Hepatocyte (in vitro differentiated cells): Measurements from ENCODE around the gene IL20RB.

ENCODE experiments used
- CTCF ChIP-seq: fragments of 200-600 bp; sonication (generic); IDR thresholded peaks from 2 replicates; pipeline ENCODE4 v1.5.1; 2016; ENCODE audit warnings: antibody characterized with exemption, mild to moderate bottlenecking; ENCODE audit not compliant: poor library complexity
- EZH2 ChIP-seq: fragments of 200-600 bp; sonication (generic); IDR thresholded peaks from 2 replicates; pipeline ENCODE4 v1.6.1; 2016; ENCODE audit warnings: antibody characterized with exemption, mild to moderate bottlenecking, borderline replicate concordance
- EZH2phosphoT487 ChIP-seq: fragments of 200-600 bp; sonication (generic); IDR thresholded peaks from one replicate; pipeline ENCODE4 v1.6.1; 2018; ENCODE audit warnings: antibody characterized with exemption, mild to moderate bottlenecking, low read depth, moderate library complexity; ENCODE audit not compliant: unreplicated experiment, severe bottlenecking

GRCh38 chr3:136957751-136958288 lies at the start of gene IL20RB:
- no peak for TF ChIP-seq CTCF
- TF ChIP-seq EZH2: no peak
- TF ChIP-seq EZH2phosphoT487: no peak
